NT2/D1 (cell line): Measurements from ENCODE around the gene MKNK1.

ENCODE experiments used
- DNase-seq: peaks from one replicate; pipeline ENCODE4 v3.0.0-alpha.2; 2011; ENCODE audit warnings: low read depth, low spot score
- H3K27me3 ChIP-seq: 2 replicates; pipeline ENCODE4 v1.6.0; 2011; ENCODE audit warnings: mild to moderate bottlenecking; ENCODE audit not compliant: insufficient read length, insufficient read depth
- H3K36me3 ChIP-seq: 2 replicates; pipeline ENCODE4 v1.6.1; 2011; ENCODE audit warnings: mild to moderate bottlenecking, low read length, mixed read lengths; ENCODE audit not compliant: insufficient read depth, insufficient read length
- H3K4me1 ChIP-seq: 2 replicates; pipeline ENCODE4 v1.5.1; 2011; ENCODE audit not compliant: insufficient read depth, insufficient read length
- H3K4me3 ChIP-seq: 2 replicates; pipeline ENCODE4 v1.5.1; 2011; ENCODE audit warnings: low read depth; ENCODE audit not compliant: insufficient read length
- H3K9ac ChIP-seq: 2 replicates; pipeline ENCODE4 v1.6.0; 2011; ENCODE audit warnings: low read depth; ENCODE audit not compliant: insufficient read length
- H3K9me3 ChIP-seq: 2 replicates; pipeline ENCODE4 v1.5.1; 2011; ENCODE audit warnings: mild to moderate bottlenecking, low read length; ENCODE audit not compliant: insufficient read depth
- SUZ12 ChIP-seq: IDR thresholded peaks from 2 replicates; pipeline ENCODE4 v1.6.1; 2011; ENCODE audit not compliant: insufficient read length, insufficient read depth; ENCODE audit errors: extremely low read depth
- YY1 ChIP-seq: IDR thresholded peaks from 2 replicates; pipeline ENCODE4 v1.6.1; 2011; ENCODE audit not compliant: insufficient read length, insufficient read depth
- ZNF274 ChIP-seq: IDR thresholded peaks from 2 replicates; pipeline ENCODE4 v1.6.1; 2011; ENCODE audit warnings: mild to moderate bottlenecking, low read depth, low read length

MKNK1 gene

GRCh38 chr1:46555826-46556619 is 48.0 kb downstream of the MKNK1 start:
- Histone ChIP-seq H3K4me1 (peaks cover 30% of the 10 kb centered on the region), H3K36me3 (peaks cover 23% of the 10 kb centered on the region), H3K9ac (no peak overlapping the region), H3K4me3 (no peak overlapping the region), H3K9me3 (no peaks in the 10 kb centered on the region), H3K27me3 (peaks cover 9% of the 10 kb centered on the region)
- TF ChIP-seq ZNF274, result no peak
- no peak for TF ChIP-seq YY1
- TF ChIP-seq SUZ12, result no peak
- DNase-seq, result no peak

GRCh38 chr1:46554597-46555381 is 49.3 kb downstream of the MKNK1 start:
- peaks cover 34% of the 10 kb centered on the region for H3K4me1 ChIP-seq
- no peak overlapping the region for H3K4me3 ChIP-seq
- peaks cover 12% of the 10 kb centered on the region for H3K36me3 ChIP-seq
- no peak for DNase-seq
- no peak overlapping the region for H3K9ac ChIP-seq
- H3K27me3 ChIP-seq, result peaks cover 9% of the 10 kb centered on the region
- H3K9me3 ChIP-seq, result no peaks in the 10 kb centered on the region
- TF ChIP-seq ZNF274, result no peak
- no peak for TF ChIP-seq YY1
- no peak for TF ChIP-seq SUZ12

GRCh38 chr1:46554236-46554596 is 49.9 kb downstream of the MKNK1 start:
- Histone ChIP-seq H3K4me1 (peaks cover 35% of the 10 kb centered on the region), H3K9ac (no peak overlapping the region), H3K36me3 (peaks cover 11% of the 10 kb centered on the region), H3K27me3 (peaks cover 9% of the 10 kb centered on the region), H3K4me3 (no peak overlapping the region), H3K9me3 (no peaks in the 10 kb centered on the region)
- DNase-seq, result no peak
- no peak for TF ChIP-seq SUZ12
- no peak for TF ChIP-seq ZNF274
- TF ChIP-seq YY1, result no peak

DNA sequence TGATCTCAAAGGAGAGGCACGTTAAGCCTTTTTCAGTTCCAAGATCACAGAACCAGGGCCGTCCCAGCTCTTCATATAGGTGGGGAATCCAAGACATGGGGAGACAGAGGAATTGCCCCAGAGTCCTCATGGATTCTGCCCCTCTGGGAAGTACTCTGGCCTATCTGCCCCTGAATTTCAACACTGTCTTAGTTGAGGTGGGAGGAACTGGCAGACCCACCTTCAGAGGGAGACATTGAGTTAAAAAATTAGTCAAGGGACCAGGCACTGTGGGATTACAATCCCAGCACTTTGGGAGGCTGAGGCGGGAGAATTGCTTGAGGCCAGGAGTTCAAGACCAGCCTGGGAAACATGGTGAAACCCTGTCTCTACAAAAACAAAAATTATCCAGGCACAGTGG is 50.6 kb downstream of the MKNK1 start:
- H3K4me1 ChIP-seq, result peaks cover 28% of the 10 kb centered on the region
- peaks cover 9% of the 10 kb centered on the region for H3K27me3 ChIP-seq
- no peak overlapping the region for H3K4me3 ChIP-seq
- DNase-seq, result no peak
- TF ChIP-seq ZNF274 (no peak), SUZ12 (no peak), YY1 (no peak)
- peaks cover 9% of the 10 kb centered on the region for H3K36me3 ChIP-seq
- H3K9me3 ChIP-seq, result no peaks in the 10 kb centered on the region
- no peak overlapping the region for H3K9ac ChIP-seq

DNA sequence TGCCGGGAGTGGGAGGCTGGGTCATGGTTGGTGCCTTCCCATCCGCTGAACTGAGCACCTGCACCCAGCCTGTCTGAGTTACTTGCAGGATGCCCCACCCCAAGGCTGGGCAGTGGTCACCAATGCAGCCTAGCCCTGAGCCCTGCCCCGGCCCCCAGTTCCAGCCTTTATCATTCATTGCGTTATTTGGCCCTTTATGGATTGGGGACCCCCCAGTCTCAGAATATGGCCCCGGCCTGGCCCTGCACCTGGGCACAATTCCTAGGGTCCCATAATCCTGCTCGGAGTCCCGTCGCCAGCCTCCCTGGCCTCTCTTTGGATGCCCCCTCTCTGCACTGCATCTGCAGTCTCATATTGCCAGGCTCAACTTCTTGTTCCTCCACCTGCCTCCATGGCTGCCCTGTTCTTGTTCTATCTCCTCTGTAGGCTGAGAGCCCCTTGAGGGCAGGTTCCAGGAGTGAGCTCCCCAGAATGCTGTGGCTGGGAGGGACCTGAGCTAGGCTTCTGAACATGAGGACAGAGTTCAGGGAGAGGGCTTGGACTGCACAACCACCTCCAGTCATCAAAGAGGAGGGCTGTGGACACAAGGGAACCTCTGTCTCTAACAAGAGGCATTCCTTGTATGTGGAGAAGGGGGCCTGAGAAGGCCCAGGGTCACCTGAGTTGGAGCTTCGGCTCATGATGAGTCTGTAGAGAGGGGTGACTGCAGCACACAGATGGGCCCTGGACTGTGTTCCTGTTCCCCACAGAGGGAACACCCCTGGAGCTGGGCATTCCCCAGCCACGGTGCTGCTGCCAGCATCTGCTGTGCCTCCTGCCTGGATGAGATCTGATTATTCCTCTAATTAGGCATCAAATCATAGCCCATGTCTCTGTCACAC is 51.5 kb downstream of the MKNK1 start:
- Histone ChIP-seq H3K4me3 (no peak overlapping the region), H3K9me3 (no peaks in the 10 kb centered on the region), H3K9ac (no peak overlapping the region), H3K36me3 (peaks cover 5% of the 10 kb centered on the region), H3K4me1 (peaks cover 27% of the 10 kb centered on the region), H3K27me3 (peaks cover 13% of the 10 kb centered on the region)
- TF ChIP-seq YY1, result no peak
- TF ChIP-seq ZNF274, result no peak
- no peak for TF ChIP-seq SUZ12
- DNase-seq, result no peak

- Histone ChIP-seq H3K4me3 (no peak within 1 kb of the TSS), H3K9ac (peak within 1 kb of the TSS; percentile 38), H3K27me3 (peaks cover 20% of the 10 kb centered on the region)
These were observed 52.4 kb downstream of the MKNK1 start, which contains the start of gene KNCN for GRCh38 chr1:46551597-46552095. Gene KNCN (minus strand): TSS chr1:46551647. CDS start chr1:46551215, 432 bp downstream.

DNA sequence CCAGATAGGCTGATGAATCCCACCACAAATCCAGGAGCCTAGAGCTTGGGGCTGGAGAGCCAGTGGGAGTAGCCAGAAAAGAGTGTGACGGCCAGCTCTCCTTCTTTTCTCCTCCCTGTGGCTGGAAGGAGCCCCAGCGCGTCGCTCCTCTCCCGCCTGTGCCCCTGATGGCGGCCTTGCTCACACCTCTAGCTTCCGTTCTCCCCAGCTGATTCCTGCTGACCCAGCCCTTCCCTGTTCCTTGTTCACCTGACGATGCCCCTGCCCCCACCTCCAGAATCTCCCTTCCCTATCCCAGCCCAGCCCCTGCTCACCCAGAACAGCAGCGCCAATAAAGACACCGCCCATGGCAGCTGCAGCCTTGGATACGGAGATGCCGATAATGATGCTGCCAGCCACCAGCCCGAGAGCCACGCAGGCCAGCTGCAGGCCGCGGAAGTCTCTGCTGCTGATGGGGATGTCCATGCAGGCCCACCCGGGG is 53.3 kb downstream of the MKNK1 start:
- peak overlapping the region; percentile 38 for H3K9ac ChIP-seq
- H3K36me3 ChIP-seq, result no peaks in the 10 kb centered on the region
- H3K27me3 ChIP-seq, result peaks cover 27% of the 10 kb centered on the region
- TF ChIP-seq YY1 (no peak), ZNF274 (no peak), SUZ12 (no peak)
- peaks cover 23% of the 10 kb centered on the region for H3K4me1 ChIP-seq
- DNase-seq, result no peak
- H3K9me3 ChIP-seq, result no peaks in the 10 kb centered on the region
- H3K4me3 ChIP-seq, result no peak overlapping the region

More at GRCh38 chr1:46551597-46552095, 52.4 kb downstream of the MKNK1 start, which contains the start of gene KNCN:
- no peaks in the 10 kb centered on the region for H3K9me3 ChIP-seq
- DNase-seq, result no peak
- peaks cover 23% of the 10 kb centered on the region for H3K4me1 ChIP-seq
- no peaks in the 10 kb centered on the region for H3K36me3 ChIP-seq
- TF ChIP-seq ZNF274, result no peak
- TF ChIP-seq SUZ12, result no peak
- no peak for TF ChIP-seq YY1
